Mesenchymal stem cell (in vitro differentiated cells and primary cell): Measurements from ENCODE around the gene MCF2L2.

Experiments
- DNase-seq: peaks from one replicate; pipeline ENCODE4 v3.0.0-alpha.2; 2013
- H2AFZ ChIP-seq: one replicate; pipeline ENCODE4 v1.6.1; 2013; ENCODE audit warnings: low read depth, mild to moderate bottlenecking, control low read depth, inconsistent platforms, low read length, moderate library complexity
- H2AK5ac ChIP-seq: 2 replicates; pipeline ENCODE4 v1.6.1; 2013; ENCODE audit warnings: low read length, moderate library complexity, mild to moderate bottlenecking, inconsistent platforms; ENCODE audit not compliant: severe bottlenecking
- H2BK120ac ChIP-seq: one replicate; pipeline ENCODE4 v1.6.1; 2013; ENCODE audit warnings: low read depth, mild to moderate bottlenecking, inconsistent platforms, low read length, moderate library complexity
- H2BK12ac ChIP-seq, 2 experiments: one replicate each; pipeline ENCODE4 v1.6.1; 2013; ENCODE audit warnings: inconsistent platforms in 2 of 2, low read length in 2 of 2, mild to moderate bottlenecking in 2 of 2, moderate library complexity in 2 of 2, control low read depth in 1 of 2
- H2BK15ac ChIP-seq: one replicate; pipeline ENCODE4 v1.6.1; 2013; ENCODE audit warnings: mild to moderate bottlenecking, low read depth, inconsistent platforms; ENCODE audit not compliant: poor library complexity, severe bottlenecking
- H2BK5ac ChIP-seq: 2 replicates; pipeline ENCODE4 v1.6.1; 2013; ENCODE audit warnings: low read depth, mild to moderate bottlenecking, low read length, control low read depth, inconsistent platforms; ENCODE audit not compliant: poor library complexity, severe bottlenecking
- H3K14ac ChIP-seq, 2 experiments: one replicate each; pipeline ENCODE4 v1.6.1; 2013; ENCODE audit warnings: inconsistent platforms in 2 of 2, low read length in 2 of 2, control low read depth in 1 of 2, mild to moderate bottlenecking in 1 of 2, moderate library complexity in 1 of 2
- H3K18ac ChIP-seq, 2 experiments: one replicate each; pipeline ENCODE4 v1.6.1; 2013; ENCODE audit warnings: inconsistent platforms in 2 of 2, low read length in 2 of 2, control low read depth in 1 of 2, low read depth in 1 of 2, mild to moderate bottlenecking in 1 of 2
- H3K23ac ChIP-seq, 2 experiments: one replicate each; pipeline ENCODE4 v1.6.1; 2013; ENCODE audit warnings: inconsistent platforms in 2 of 2, low read length in 2 of 2, mild to moderate bottlenecking in 2 of 2, moderate library complexity in 2 of 2, control low read depth in 1 of 2
- H3K27ac ChIP-seq: 2 replicates; pipeline ENCODE4 v1.5.1; 2013; ENCODE audit warnings: mild to moderate bottlenecking, moderate library complexity, low read length, control low read depth, inconsistent platforms; ENCODE audit not compliant: poor library complexity, severe bottlenecking
- H3K27me3 ChIP-seq, 2 experiments: 2 replicates each; pipeline versions ENCODE4 v1.6.1 to v1.7.0; 2013; ENCODE audit warnings: low read length in 2 of 2, mild to moderate bottlenecking in 2 of 2, moderate library complexity in 2 of 2, control low read depth in 1 of 2, inconsistent platforms in 1 of 2; ENCODE audit not compliant: control insufficient read depth in 1 of 2, insufficient read depth in 1 of 2
- H3K36me3 ChIP-seq, 2 experiments: 2 replicates each; pipeline versions ENCODE4 v1.6.1 to v1.7.0; 2013; ENCODE audit warnings: low read length in 2 of 2, control low read depth in 1 of 2, inconsistent platforms in 1 of 2, low read depth in 1 of 2, mild to moderate bottlenecking in 1 of 2; ENCODE audit not compliant: insufficient read depth in 2 of 2, control insufficient read depth in 1 of 2
- H3K4ac ChIP-seq, 2 experiments: one replicate each; pipeline ENCODE4 v1.6.1; 2013; ENCODE audit warnings: inconsistent platforms in 2 of 2, low read length in 2 of 2, mild to moderate bottlenecking in 2 of 2, moderate library complexity in 2 of 2, control low read depth in 1 of 2, low read depth in 1 of 2
- H3K4me1 ChIP-seq: 2 replicates; pipeline ENCODE4 v1.6.1; 2013; ENCODE audit warnings: low read depth, low read length, control low read depth; ENCODE audit not compliant: control insufficient read depth, insufficient read depth
- H3K4me2 ChIP-seq: 2 replicates; pipeline ENCODE4 v1.6.1; 2013; ENCODE audit warnings: low read length, mild to moderate bottlenecking, inconsistent platforms; ENCODE audit not compliant: poor library complexity, severe bottlenecking
- H3K4me3 ChIP-seq, 2 experiments: 2 replicates each; pipeline versions ENCODE4 v1.5.1 to v1.7.0; 2013; ENCODE audit warnings: low read length in 2 of 2, mild to moderate bottlenecking in 2 of 2, control low read depth in 1 of 2, low read depth in 1 of 2; ENCODE audit not compliant: insufficient read depth in 1 of 2
- H3K79me1 ChIP-seq: replicated peaks from 2 replicates; pipeline ENCODE4 v1.6.1; 2013; ENCODE audit warnings: mild to moderate bottlenecking, control low read depth, low read length, inconsistent platforms; ENCODE audit not compliant: poor library complexity, severe bottlenecking
- H3K9ac ChIP-seq: 2 replicates; pipeline ENCODE4 v1.7.0; 2013; ENCODE audit warnings: mild to moderate bottlenecking, low read length, moderate library complexity
- H3K9me3 ChIP-seq: 2 replicates; pipeline ENCODE4 v1.7.0; 2013; ENCODE audit warnings: mild to moderate bottlenecking, low read length; ENCODE audit not compliant: control insufficient read depth
- H4K8ac ChIP-seq: one replicate; pipeline ENCODE4 v1.6.1; 2013; ENCODE audit warnings: inconsistent platforms, mild to moderate bottlenecking, low read length, moderate library complexity
- H4K91ac ChIP-seq: one replicate; pipeline ENCODE4 v1.6.1; 2013; ENCODE audit warnings: mild to moderate bottlenecking, low read length, inconsistent platforms
- whole genome bisulfite sequencing: methylation state at CpG from one replicate; pipeline ENCODE4 v1.1.7; 2013; ENCODE audit warnings: mixed read lengths; 5-methylcytosine and 5-hydroxymethylcytosine counted together

The MCF2L2 gene

DNA sequence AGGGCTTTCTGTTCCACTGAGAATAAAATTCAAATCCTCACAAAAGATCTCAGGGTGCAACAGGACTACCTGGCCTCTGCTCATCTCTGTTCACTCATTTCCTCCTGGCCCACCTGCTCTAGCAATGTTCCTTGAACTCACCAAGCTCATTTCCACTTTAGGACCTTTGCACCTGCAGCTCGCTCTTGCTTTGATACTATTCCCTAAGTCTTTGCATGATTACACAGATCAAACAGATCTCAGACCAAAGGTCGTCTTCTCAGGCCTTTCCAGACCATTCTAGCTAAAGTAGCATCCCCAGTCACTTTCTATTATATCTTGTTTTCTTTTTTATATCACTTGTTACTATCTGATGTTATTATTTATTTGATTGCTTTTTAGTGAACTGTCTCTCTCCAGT lies 120.7 kb downstream of the MCF2L2 start:
- Histone ChIP-seq H3K9ac (no peak overlapping the region), H2BK5ac (no peak overlapping the region), H3K27me3 (peaks cover 0 to 4% of the 10 kb centered on the region in 2 experiments), H3K9me3 (no peaks in the 10 kb centered on the region), H4K91ac (no peak overlapping the region), H2AK5ac (no peak overlapping the region), H3K79me1 (no peaks in the 10 kb centered on the region), H3K4me2 (no peak overlapping the region), H2BK15ac (no peak overlapping the region), H3K27ac (peak overlapping the region; percentile 50), H4K8ac (no peak overlapping the region), H3K4ac (no peak overlapping the region), H2AFZ (no peak overlapping the region), H3K4me3 (no peak overlapping the region), H3K4me1 (peaks cover 6% of the 10 kb centered on the region), H3K18ac (no peak overlapping the region), H3K14ac (no peak overlapping the region), H3K36me3 (no peaks in the 10 kb centered on the region), H3K23ac (no peak overlapping the region), H2BK120ac (no peak overlapping the region), H2BK12ac (peak overlapping the region in 1 of 2 experiments; percentile 21)
- 100% methylated on average over 1 of the region's 2 CpGs for WGBS
- DNase-seq: no peak

DNA sequence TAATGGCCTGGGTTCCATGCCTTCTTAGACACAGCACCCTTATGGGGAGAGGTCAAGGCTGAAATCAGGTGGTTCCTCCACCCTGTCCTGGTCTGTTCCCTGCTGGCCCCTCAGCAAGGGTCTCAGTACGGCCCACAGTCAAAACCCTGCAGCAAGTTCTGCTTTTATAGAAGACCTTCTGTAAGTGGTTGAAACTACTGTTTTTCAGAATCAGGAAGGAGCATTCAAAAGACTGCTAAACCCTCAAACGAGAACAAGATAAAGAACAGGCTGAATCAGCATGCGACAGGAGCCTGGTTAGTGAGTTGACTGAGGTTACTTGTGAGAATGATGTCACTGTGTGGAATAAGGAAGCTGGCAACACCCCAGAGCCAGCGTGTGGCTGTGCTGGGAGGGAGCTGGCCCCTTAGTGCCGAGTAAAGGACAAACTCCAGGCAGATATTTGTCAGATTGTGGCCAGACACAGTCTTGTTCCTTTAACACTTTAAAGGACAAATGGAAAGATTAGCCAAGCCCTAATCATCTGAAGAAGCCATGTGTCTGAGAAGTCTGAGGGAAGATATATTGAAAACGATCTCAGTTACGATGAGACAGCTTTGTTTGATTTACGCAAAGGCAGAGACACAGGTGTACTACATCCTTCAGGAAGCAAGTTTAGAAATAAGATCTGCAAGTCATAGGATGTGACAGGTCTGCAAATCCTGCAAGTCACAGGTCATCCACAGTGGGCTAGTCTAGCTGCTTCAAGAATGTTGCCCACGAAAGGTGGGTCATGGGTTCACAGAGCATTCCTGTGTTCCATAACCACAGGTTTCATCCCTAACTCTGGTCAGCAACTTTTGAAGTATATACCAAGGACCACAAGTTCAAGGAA lies 121.4 kb downstream of the MCF2L2 start:
- H2BK15ac ChIP-seq: peak overlapping the region; percentile 54
- DNase-seq: peak; percentile 87
- H3K79me1 ChIP-seq: no peaks in the 10 kb centered on the region
- H3K4ac ChIP-seq: no peak overlapping the region
- peaks cover 11% of the 10 kb centered on the region for H3K4me1 ChIP-seq
- 39% methylated on average over 9 of the region's 9 CpGs for WGBS
- no peaks in the 10 kb centered on the region for H3K9me3 ChIP-seq
- peak overlapping the region; percentile 71 for H2BK120ac ChIP-seq
- peak overlapping the region; percentile 32 for H2AK5ac ChIP-seq
- peaks cover 0 to 4% of the 10 kb centered on the region in 2 experiments for H3K27me3 ChIP-seq
- H3K4me3 ChIP-seq: no peak overlapping the region
- H3K18ac ChIP-seq: peak overlapping the region; percentile 55 to 84
- no peak overlapping the region for H2AFZ ChIP-seq
- peak overlapping the region; percentile 82 for H4K91ac ChIP-seq
- peak overlapping the region; percentile 21 to 92 for H2BK12ac ChIP-seq
- H3K14ac ChIP-seq: no peak overlapping the region
- H2BK5ac ChIP-seq: no peak overlapping the region
- peak overlapping the region; percentile 39 for H3K9ac ChIP-seq
- H3K4me2 ChIP-seq: no peak overlapping the region
- H3K36me3 ChIP-seq: no peaks in the 10 kb centered on the region
- H3K27ac ChIP-seq: peak overlapping the region; percentile 31
- H4K8ac ChIP-seq: peak overlapping the region; percentile 95
- H3K23ac ChIP-seq: no peak overlapping the region

DNA sequence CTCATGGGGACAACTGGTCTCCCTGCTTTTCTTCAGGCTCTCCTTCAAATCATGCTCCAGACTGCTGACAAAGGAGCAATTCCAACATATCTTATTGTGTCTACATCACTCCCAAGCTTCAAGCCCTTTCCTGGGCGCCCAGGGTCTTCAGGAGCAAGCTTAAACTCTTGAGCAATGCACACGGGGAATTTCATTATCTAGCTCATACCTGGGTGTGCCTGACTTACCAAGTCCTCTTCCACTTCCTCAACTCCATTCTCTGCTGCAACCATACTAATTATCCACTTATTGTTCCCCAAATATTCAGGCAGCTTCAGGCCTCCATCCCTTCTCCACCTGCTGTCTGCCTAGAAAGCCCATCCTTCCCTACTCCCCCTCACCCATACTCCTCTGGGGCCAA lies 124.7 kb downstream of the MCF2L2 start:
- Histone ChIP-seq H2AFZ (no peak overlapping the region), H3K4ac (no peak overlapping the region), H3K36me3 (no peaks in the 10 kb centered on the region), H3K27ac (no peak overlapping the region), H3K27me3 (peaks cover 0 to 4% of the 10 kb centered on the region in 2 experiments), H3K4me2 (no peak overlapping the region), H2BK15ac (no peak overlapping the region), H3K9ac (no peak overlapping the region), H2BK5ac (no peak overlapping the region), H3K4me3 (no peak overlapping the region), H2BK120ac (no peak overlapping the region), H4K8ac (no peak overlapping the region), H3K18ac (no peak overlapping the region), H2BK12ac (peak overlapping the region in 1 of 2 experiments; percentile 55), H3K79me1 (no peaks in the 10 kb centered on the region), H3K14ac (no peak overlapping the region), H3K9me3 (no peaks in the 10 kb centered on the region), H3K4me1 (peaks cover 26% of the 10 kb centered on the region), H2AK5ac (peak overlapping the region; percentile 65), H4K91ac (no peak overlapping the region), H3K23ac (no peak overlapping the region)
- WGBS: over 99% methylated on average over 2 of the region's 2 CpGs
- no peak for DNase-seq

DNA sequence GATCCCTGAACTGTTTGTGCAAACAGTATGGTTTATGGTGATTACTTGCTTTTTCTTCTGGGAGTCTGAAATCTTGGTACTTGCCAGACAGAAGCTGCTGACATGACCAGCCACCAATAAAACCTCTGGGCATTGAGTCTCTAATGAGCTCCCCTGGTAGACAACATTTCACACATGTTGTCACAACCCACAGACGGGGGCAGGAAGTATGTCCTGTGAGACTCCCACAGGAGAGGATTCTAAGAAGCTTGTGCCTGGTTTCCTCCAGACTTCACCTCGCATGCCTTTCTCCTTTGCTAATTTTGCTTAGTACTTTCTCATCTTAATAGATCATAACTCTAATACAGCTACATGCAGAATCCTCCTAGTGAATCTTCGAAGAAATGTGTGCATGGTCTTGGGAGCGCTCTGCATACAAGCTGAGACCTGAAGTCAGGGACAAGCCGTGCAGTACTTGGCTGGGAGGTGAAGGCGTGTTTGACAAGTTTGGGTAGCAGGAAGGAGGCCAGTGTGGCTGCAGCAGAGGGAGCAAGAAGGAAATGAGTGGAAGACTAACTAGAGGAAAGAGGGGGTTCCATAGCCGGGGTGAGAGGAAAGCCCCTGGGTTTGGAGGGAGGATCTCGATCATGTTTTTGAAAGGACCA lies 126.4 kb downstream of the MCF2L2 start:
- Histone ChIP-seq H4K91ac (no peak overlapping the region), H2AFZ (no peak overlapping the region), H3K27me3 (peaks cover 0 to 4% of the 10 kb centered on the region in 2 experiments), H3K18ac (peak overlapping the region; percentile 63 to 83), H3K23ac (peak overlapping the region in 1 of 2 experiments; percentile 38), H4K8ac (no peak overlapping the region), H2BK12ac (peak overlapping the region in 1 of 2 experiments; percentile 58), H2BK15ac (no peak overlapping the region), H3K9ac (no peak overlapping the region), H3K4me2 (no peak overlapping the region), H3K79me1 (no peaks in the 10 kb centered on the region), H3K4me1 (peaks cover 24% of the 10 kb centered on the region), H2BK5ac (no peak overlapping the region), H3K14ac (no peak overlapping the region), H2AK5ac (peak overlapping the region; percentile 74), H3K4ac (no peak overlapping the region), H3K36me3 (no peaks in the 10 kb centered on the region), H3K4me3 (no peak overlapping the region), H3K27ac (no peak overlapping the region), H3K9me3 (no peaks in the 10 kb centered on the region), H2BK120ac (no peak overlapping the region)
- peak; percentile 43 for DNase-seq
- WGBS: 71% methylated on average over 8 of the region's 8 CpGs
